GM12875 (cell line): ENCODE data around the gene FGFR3.

Experiments
- H3K4me3 ChIP-seq: one replicate; pipeline ENCODE4 v1.5.1; 2011; ENCODE audit warnings: low read depth, low read length, control low read depth
- TF ChIP-seq, protein P1 (sequence below): IDR thresholded peaks from 2 replicates; pipeline ENCODE4 v1.5.1; 2011; ENCODE audit warnings: low read depth, mild to moderate bottlenecking, control low read depth, inconsistent platforms, low read length, moderate library complexity, borderline replicate concordance; ENCODE audit not compliant: insufficient read depth

FGFR3 gene

DNA sequence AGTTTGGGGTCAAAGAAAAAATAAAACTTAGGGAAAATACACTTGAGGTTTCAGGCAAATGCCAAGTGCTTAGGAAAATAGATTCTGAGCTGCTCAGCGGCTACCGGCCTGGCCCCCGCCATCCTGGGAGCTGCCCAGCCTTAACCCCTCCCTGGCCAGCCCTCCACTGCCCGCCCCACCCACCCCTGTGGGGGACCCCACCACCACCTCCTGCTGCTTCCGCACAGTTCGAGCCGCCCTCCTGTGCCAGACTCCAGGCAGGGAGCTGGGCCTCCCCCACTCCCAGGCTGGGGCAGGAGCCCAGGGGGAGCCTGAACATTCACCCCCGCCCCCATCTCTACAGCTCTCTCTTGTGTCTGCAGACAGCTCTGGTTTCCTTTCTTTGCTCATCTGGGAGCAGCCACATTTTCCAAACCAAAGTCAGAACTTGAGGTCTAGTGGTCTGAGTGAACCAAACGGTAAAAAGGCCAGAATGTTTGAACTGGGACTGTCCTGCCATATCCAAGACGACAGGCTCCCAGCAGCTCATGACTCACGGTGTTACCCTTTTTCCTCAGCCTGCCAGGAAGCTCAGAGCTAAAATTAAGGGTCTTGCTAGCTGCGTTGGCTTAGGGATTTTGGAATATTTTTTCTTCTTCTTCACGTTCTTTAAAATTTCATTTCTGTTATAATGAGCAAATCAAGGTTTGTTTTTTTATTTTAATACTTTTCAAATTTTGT is 4.7 kb upstream of the FGFR3 start:
- TF ChIP-seq, protein P1, sequence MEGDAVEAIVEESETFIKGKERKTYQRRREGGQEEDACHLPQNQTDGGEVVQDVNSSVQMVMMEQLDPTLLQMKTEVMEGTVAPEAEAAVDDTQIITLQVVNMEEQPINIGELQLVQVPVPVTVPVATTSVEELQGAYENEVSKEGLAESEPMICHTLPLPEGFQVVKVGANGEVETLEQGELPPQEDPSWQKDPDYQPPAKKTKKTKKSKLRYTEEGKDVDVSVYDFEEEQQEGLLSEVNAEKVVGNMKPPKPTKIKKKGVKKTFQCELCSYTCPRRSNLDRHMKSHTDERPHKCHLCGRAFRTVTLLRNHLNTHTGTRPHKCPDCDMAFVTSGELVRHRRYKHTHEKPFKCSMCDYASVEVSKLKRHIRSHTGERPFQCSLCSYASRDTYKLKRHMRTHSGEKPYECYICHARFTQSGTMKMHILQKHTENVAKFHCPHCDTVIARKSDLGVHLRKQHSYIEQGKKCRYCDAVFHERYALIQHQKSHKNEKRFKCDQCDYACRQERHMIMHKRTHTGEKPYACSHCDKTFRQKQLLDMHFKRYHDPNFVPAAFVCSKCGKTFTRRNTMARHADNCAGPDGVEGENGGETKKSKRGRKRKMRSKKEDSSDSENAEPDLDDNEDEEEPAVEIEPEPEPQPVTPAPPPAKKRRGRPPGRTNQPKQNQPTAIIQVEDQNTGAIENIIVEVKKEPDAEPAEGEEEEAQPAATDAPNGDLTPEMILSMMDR = no peak

GRCh38 chr4:1789552-1789951 is 3.5 kb upstream of the FGFR3 start:
- TF ChIP-seq, protein P1 = no peak
- H3K4me3 ChIP-seq = no peak overlapping the region

More for the DNA sequence above, 4.7 kb upstream of the FGFR3 start:
- no peak overlapping the region for H3K4me3 ChIP-seq

DNA sequence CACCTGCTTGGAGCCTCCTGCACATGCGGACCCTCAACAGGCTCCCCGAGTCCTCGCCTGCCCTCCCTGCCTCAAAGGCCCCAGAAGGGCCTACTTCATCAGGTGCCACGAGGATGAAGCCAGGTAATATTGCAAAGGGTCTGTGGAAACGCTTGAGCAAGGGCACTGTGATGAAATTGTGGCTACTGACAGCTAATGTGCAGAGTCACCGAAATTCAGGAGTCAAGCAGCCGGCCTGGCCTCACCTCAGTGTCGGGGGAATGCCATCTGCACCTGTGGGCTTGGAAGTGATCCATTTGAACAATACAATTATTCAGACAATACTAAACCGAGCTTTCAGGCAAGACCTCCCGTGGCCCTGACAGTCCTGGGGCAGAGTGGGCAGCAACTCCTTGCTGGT is 3.1 kb upstream of the FGFR3 start:
- TF ChIP-seq, protein P1 = no peak

GRCh38 chr4:1792158-1792831 is 798 bp upstream of the FGFR3 start:
- H3K4me3 ChIP-seq = no peak overlapping the region
- TF ChIP-seq, protein P1 = no peak

More for the DNA sequence above, 3.1 kb upstream of the FGFR3 start:
- no peak overlapping the region for H3K4me3 ChIP-seq

GRCh38 chr4:1793496-1793840 is 375 bp downstream of the FGFR3 start:
- TF ChIP-seq, protein P1 = no peak
- no peak overlapping the region for H3K4me3 ChIP-seq

- TF ChIP-seq, protein P1 = no peak
- no peak overlapping the region for H3K4me3 ChIP-seq
These were observed 1.1 kb downstream of the FGFR3 start for GRCh38 chr4:1793940-1794808.
